Astrocyte (in vitro differentiated cells and primary cell): ENCODE measurements around the gene GRID2. TPM values are rescaled to one million over a fixed set of nuclear protein-coding genes. Genes with fewer than 3 reads are reported as not detected.

Source experiments
- DNase-seq: peaks from one replicate; pipeline ENCODE4 v3.0.0-alpha.2; 2010; ENCODE audit warnings: low read depth
- FAIRE-seq: peaks from 2 replicates; lab custom pipeline; 2011; peaks lifted over from hg19 to GRCh38; lab: Jason Lieb, UNC
- H2AFZ ChIP-seq: 2 replicates; pipeline ENCODE4 v1.6.0; 2012; ENCODE audit warnings: low read depth, low read length, inconsistent platforms
- H3K27ac ChIP-seq: 2 replicates; pipeline ENCODE4 v1.5.1; 2011; ENCODE audit warnings: low read depth, low read length, inconsistent platforms
- H3K27me3 ChIP-seq: 2 replicates; pipeline ENCODE4 v1.6.0; 2011; ENCODE audit warnings: low read length, inconsistent platforms; ENCODE audit not compliant: insufficient read depth
- H3K36me3 ChIP-seq: 2 replicates; pipeline ENCODE4 v1.5.1; 2011; ENCODE audit warnings: low read length, inconsistent platforms; ENCODE audit not compliant: insufficient read depth
- H3K4me1 ChIP-seq: 2 replicates; pipeline ENCODE4 v1.5.1; 2011; ENCODE audit warnings: low read length, inconsistent platforms; ENCODE audit not compliant: insufficient read depth
- H3K4me2 ChIP-seq: 2 replicates; pipeline ENCODE4 v1.6.0; 2012; ENCODE audit warnings: low read length, inconsistent platforms
- H3K4me3 ChIP-seq: 2 replicates; pipeline ENCODE4 v1.5.1; 2011; ENCODE audit warnings: low read depth, mild to moderate bottlenecking, low read length, inconsistent platforms; ENCODE audit not compliant: insufficient read depth
- H3K79me2 ChIP-seq: 2 replicates; pipeline ENCODE4 v1.6.0; 2012; ENCODE audit warnings: mild to moderate bottlenecking, low read length, inconsistent platforms; ENCODE audit not compliant: insufficient read depth
- H3K9ac ChIP-seq: 2 replicates; pipeline ENCODE4 v1.6.0; 2012; ENCODE audit warnings: mild to moderate bottlenecking, low read length, inconsistent platforms
- H3K9me3 ChIP-seq: 2 replicates; pipeline ENCODE4 v1.5.1; 2012; ENCODE audit warnings: low read depth, mild to moderate bottlenecking, low read length, inconsistent platforms; ENCODE audit not compliant: insufficient read depth
- H4K20me1 ChIP-seq: 2 replicates; pipeline ENCODE4 v1.6.0; 2012; ENCODE audit warnings: low read length, inconsistent platforms; ENCODE audit not compliant: insufficient read depth
- H3K27ac Mint-ChIP-seq: one replicate; pipeline ENCODE4 v1.8.0; 2021; ENCODE audit warnings: mild to moderate bottlenecking, mixed read lengths; ENCODE audit not compliant: unreplicated experiment
- H3K27me3 Mint-ChIP-seq: one replicate; pipeline ENCODE4 v1.8.0; 2021; ENCODE audit warnings: low read depth, mixed read lengths; ENCODE audit not compliant: unreplicated experiment
- H3K36me3 Mint-ChIP-seq: one replicate; pipeline ENCODE4 v1.8.0; 2021; ENCODE audit warnings: low read depth, mixed read lengths; ENCODE audit not compliant: unreplicated experiment
- H3K4me1 Mint-ChIP-seq: one replicate; pipeline ENCODE4 v1.8.0; 2021; ENCODE audit warnings: low read depth, mixed read lengths; ENCODE audit not compliant: unreplicated experiment
- H3K4me3 Mint-ChIP-seq: one replicate; pipeline ENCODE4 v1.8.0; 2021; ENCODE audit warnings: mild to moderate bottlenecking, moderate library complexity, mixed read lengths; ENCODE audit not compliant: unreplicated experiment
- H3K9me3 Mint-ChIP-seq: one replicate; pipeline ENCODE4 v1.8.0; 2021; ENCODE audit warnings: mild to moderate bottlenecking, mixed read lengths; ENCODE audit not compliant: unreplicated experiment
- CTCF ChIP-seq: IDR thresholded peaks from 2 replicates; pipeline ENCODE4 v1.5.1; 2011; ENCODE audit warnings: low read depth, mild to moderate bottlenecking, inconsistent platforms, low read length, moderate library complexity; ENCODE audit not compliant: insufficient read depth
- EZH2 ChIP-seq: IDR thresholded peaks from 2 replicates; pipeline ENCODE4 v1.6.1; 2012; ENCODE audit warnings: mild to moderate bottlenecking, low read length, inconsistent platforms; ENCODE audit not compliant: insufficient read depth
- total RNA-seq: library from RNA; stranded (reverse); gene quantifications from 2 replicates; pipeline ENCODE4 v1.2.1, GENCODE V29; 2021

GRID2 gene
- total RNA-seq, 1 donor from 2014 or later = 0.14 TPM

DNA sequence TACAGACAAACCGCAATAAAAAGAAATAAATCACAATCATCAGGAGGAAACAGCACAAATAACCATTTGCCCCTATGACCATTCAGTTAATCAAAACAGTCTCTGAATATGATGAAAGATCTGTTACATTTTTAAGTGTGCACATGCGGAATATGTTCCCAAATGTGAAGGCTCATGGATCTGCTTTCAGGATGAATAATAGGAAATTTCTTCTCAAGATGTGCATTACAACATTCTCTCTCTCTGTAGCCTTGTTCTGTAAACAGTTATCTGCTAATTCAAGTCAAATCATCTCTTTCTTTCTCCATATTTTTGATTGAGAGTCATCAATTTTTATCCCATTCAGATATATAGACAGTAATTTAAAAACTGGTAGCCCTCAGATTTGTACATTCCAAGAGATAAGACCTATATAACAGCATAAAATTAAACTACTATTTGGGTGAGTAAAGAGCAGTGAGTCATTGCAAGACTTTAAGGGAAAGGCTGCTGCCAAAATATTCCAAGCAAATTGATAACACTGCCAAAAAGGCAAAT, 1090.8 kb downstream of the GRID2 start:
- H3K27me3 Mint-ChIP-seq = no peaks in the 10 kb centered on the region

DNA sequence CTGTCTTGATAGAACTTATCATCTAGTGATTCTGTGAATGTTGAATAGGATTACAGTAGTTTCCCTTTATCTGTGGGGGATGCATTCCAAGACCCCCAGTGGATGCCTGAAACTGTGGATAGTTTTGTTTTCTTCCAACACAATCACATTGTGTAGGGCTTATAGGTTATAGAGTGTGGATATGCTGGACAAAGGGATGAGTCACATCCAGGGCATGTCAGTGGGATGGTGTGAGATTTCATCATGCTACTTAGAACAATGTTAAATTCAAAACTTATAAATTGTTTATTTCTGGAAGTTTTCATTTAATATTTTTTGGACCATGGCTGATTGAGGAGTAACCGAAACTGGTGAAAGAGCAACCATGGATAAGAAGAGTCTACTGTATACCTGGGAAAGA, 1092.5 kb downstream of the GRID2 start:
- Mint-ChIP-seq H3K27me3 (no peaks in the 10 kb centered on the region), H3K4me1 (peaks cover 17% of the 10 kb centered on the region), H3K27ac (peak overlapping the region; percentile 99), H3K4me3 (no peak overlapping the region), H3K36me3 (no peaks in the 10 kb centered on the region), H3K9me3 (no peaks in the 10 kb centered on the region)
- H3K4me2 ChIP-seq = peak overlapping the region; percentile 45
- peaks cover 14% of the 10 kb centered on the region for H3K4me1 ChIP-seq
- no peaks in the 10 kb centered on the region for H3K36me3 ChIP-seq
- H3K27me3 ChIP-seq = no peaks in the 10 kb centered on the region
- no peak overlapping the region for H2AFZ ChIP-seq
- no peaks in the 10 kb centered on the region for H3K9me3 ChIP-seq
- FAIRE-seq (peak; percentile 64), DNase-seq (peak; percentile 69)
- H4K20me1 ChIP-seq = no peaks in the 10 kb centered on the region
- H3K4me3 ChIP-seq = no peak overlapping the region
- TF ChIP-seq EZH2 (no peak), CTCF (no peak)
- H3K79me2 ChIP-seq = no peaks in the 10 kb centered on the region
- H3K27ac ChIP-seq = peak overlapping the region; percentile 32
- H3K9ac ChIP-seq = no peak overlapping the region

More for the DNA sequence above, 1090.8 kb downstream of the GRID2 start:
- Histone ChIP-seq H3K79me2 (no peaks in the 10 kb centered on the region), H3K27me3 (no peaks in the 10 kb centered on the region), H3K36me3 (no peaks in the 10 kb centered on the region), H3K9ac (no peak overlapping the region), H3K9me3 (no peaks in the 10 kb centered on the region), H2AFZ (no peak overlapping the region), H3K4me3 (no peak overlapping the region), H3K4me1 (peaks cover 14% of the 10 kb centered on the region), H3K27ac (no peak overlapping the region), H4K20me1 (no peaks in the 10 kb centered on the region), H3K4me2 (peak overlapping the region; percentile 16)
- H3K4me3 Mint-ChIP-seq = no peak overlapping the region
- no peak for FAIRE-seq
- TF ChIP-seq EZH2 (no peak), CTCF (no peak)
- no peaks in the 10 kb centered on the region for H3K36me3 Mint-ChIP-seq
- no peaks in the 10 kb centered on the region for H3K9me3 Mint-ChIP-seq
- DNase-seq = peak; percentile 49
- H3K27ac Mint-ChIP-seq = no peak overlapping the region
- peaks cover 17% of the 10 kb centered on the region for H3K4me1 Mint-ChIP-seq

GRCh38 chr4:93403571-93403970, 1099.8 kb downstream of the GRID2 start:
- no peak overlapping the region for H2AFZ ChIP-seq
- no peaks in the 10 kb centered on the region for H4K20me1 ChIP-seq
- no peaks in the 10 kb centered on the region for H3K9me3 Mint-ChIP-seq
- H3K36me3 ChIP-seq = no peaks in the 10 kb centered on the region
- H3K4me3 ChIP-seq = no peak overlapping the region
- no peak overlapping the region for H3K9ac ChIP-seq
- H3K27ac Mint-ChIP-seq = no peak overlapping the region
- TF ChIP-seq EZH2 (no peak), CTCF (no peak)
- no peaks in the 10 kb centered on the region for H3K4me1 Mint-ChIP-seq
- H3K4me3 Mint-ChIP-seq = no peak overlapping the region
- no peak for DNase-seq
- H3K27me3 ChIP-seq = no peaks in the 10 kb centered on the region
- no peaks in the 10 kb centered on the region for H3K79me2 ChIP-seq
- FAIRE-seq = no peak
- H3K36me3 Mint-ChIP-seq = no peaks in the 10 kb centered on the region
- H3K27me3 Mint-ChIP-seq = no peaks in the 10 kb centered on the region
- H3K27ac ChIP-seq = no peak overlapping the region
- H3K4me1 ChIP-seq = no peaks in the 10 kb centered on the region
- no peak overlapping the region for H3K4me2 ChIP-seq
- H3K9me3 ChIP-seq = no peaks in the 10 kb centered on the region
